ENCODE results near the gene PRRX1.

Gene PRRX1

DNA sequence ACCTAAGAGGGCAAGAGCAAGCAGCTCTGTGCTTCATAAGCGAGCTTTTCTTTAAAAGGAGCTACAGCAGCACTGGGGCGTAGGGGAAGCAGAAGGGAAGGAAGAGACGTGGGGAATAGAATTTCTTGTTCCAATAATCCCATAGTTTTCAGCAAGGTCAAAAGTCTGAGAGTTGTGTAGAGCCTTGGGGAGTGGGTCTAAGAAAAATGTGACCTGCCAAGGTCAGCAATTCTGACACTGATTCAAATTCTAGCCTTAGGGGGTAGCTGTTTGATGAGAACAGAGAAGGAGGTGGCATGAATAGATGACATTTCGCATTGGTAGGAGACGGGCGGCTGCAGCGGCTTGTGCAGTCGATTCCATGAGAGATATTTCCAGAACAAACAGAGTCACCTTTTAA, 22.4 kb downstream of the PRRX1 start:
- in situ Hi-C loops (cut with HindIII; ENCODE audit: low sequenced_read_pairs), result no loop called here

DNA sequence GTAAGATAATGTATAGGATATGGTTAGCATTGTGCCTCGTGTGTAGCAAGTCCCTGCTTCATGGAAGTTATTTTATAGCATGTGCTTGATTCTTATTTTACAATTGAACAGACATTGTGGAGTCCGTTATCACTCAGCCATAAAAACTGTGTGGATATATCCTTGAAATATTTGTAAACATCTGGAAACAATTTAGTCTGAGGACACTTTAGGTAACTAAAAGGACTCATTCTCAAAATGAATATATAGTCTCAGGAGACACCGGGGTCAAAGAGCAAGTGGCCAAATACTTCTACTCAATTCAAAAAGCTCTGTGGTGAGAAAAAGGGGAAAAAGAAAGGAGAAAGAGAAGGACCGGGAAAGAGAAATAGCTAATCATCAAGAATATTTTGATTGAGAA, 23.7 kb downstream of the PRRX1 start:
- in situ Hi-C loops (cut with HindIII; ENCODE audit: low sequenced_read_pairs), result no loop called here

DNA sequence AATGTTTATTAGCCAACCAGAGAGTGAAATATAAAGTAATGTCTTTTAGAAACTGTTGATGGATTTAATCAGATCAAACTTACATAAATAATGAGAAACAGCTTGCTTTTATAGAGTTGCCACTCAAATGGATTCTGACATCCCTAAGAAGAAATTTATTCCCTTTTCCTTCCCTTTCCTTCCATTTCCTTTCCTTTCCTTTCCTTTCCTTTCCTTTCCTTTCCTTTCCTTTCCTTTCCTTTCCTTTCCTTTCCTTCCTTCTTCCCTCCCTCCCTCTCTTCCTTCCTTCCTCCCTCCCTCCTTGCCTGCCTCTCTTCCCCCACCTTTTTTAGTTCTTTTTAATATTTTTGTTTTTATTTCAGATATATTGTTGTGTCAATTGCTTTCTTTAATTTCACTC, 27.3 kb downstream of the PRRX1 start:
- in situ Hi-C loops (cut with HindIII; ENCODE audit: low sequenced_read_pairs), result no loop called here

DNA sequence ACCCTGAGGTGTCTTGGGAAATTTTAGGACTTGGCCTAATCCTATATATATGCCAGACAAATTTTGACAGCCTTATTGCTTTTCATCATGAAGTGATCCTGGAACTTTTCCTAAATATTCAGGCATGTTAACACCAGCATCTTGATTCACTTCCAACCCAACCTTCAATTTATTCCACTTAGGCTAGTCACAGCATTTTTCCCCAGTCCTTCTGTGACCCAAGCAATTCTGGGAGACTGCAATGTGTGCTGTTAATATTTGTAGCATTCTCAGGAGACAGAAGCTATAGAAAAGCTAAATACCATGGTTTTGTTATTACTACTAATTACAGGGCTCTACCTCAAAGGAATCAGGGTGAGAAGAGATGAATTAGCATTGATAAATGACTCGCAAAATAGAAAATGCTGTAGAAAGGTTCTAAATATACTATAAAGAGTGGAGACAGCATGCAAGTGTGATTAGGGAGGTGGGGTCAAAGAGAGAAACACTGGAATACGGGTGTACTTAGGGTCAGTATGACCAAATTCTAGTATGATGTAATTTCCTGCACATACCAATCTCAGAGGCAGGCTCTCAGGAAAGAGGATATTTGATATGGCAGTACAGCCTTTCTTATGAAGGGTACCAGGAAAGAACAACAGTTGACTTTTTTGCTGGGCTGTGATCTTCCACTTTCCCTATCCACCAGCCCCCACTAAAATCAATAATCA, 29.1 kb downstream of the PRRX1 start:
- in situ Hi-C loops (cut with HindIII; ENCODE audit: low sequenced_read_pairs), result no loop called here

DNA sequence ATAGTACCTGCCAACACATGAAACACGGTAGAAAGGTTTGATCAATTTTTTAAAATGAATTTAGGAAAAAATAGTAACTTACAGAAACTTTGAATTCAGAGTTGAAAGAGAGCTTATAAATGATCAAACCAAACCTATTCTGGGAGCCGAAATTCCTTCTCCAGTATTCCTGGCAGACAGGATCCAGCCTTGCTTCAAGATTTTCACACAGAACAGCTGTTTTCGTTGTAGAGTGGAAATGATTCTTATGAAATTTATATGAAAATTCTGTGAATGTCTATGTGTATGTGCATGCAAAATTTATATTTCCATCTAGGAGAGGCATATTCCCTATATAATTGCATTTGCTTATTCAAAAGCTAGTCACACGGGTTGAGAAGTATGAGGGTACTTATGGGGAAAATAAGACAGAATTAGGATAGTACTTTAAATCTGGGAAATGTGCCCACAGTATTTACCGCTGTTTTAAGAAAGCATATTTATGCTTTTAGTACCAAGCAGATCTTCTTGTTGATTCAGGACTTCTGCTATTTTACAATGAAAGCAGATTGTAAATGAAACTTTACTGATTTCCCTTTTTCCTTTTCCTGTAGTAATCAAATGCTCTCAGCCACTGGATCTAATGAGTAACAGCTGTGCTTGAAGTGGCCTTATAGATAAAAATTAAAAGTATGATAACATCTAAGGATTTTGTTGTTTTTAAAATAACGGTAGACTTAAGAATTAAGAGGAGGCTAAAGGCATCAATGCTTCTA, 30.4 kb downstream of the PRRX1 start:
- in situ Hi-C loops (cut with HindIII; ENCODE audit: low sequenced_read_pairs), result no loop called here

DNA sequence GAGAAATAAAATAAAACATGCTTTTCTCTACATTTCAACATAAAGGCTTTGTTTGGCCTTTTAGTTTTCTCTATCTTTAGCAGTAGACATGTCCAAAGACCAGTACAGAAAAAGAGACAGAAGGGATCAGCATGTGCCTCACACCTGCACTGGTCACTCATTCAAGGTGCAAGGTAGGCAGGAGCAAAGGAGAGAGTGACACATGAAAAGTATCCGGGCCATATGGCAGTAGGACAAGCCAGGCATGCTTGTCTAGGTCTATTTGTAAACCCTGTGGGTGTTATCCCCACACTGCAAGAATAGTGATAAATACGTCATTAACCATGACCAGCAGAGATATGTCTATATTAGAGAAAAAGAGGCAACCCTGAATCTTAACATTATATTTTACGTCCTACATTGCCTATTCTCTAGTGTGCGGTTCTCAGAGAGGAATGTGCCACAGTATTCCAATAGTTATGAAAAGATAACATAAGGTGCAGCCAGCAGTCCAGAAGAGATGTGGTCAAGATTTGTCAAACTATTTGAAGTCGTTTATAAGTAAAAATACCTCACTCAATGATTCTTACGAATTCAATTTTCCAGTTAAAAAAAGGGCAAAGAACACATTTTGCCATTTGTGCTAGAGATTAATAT, 32.1 kb downstream of the PRRX1 start:
- in situ Hi-C loops (cut with HindIII; ENCODE audit: low sequenced_read_pairs), result no loop called here

DNA sequence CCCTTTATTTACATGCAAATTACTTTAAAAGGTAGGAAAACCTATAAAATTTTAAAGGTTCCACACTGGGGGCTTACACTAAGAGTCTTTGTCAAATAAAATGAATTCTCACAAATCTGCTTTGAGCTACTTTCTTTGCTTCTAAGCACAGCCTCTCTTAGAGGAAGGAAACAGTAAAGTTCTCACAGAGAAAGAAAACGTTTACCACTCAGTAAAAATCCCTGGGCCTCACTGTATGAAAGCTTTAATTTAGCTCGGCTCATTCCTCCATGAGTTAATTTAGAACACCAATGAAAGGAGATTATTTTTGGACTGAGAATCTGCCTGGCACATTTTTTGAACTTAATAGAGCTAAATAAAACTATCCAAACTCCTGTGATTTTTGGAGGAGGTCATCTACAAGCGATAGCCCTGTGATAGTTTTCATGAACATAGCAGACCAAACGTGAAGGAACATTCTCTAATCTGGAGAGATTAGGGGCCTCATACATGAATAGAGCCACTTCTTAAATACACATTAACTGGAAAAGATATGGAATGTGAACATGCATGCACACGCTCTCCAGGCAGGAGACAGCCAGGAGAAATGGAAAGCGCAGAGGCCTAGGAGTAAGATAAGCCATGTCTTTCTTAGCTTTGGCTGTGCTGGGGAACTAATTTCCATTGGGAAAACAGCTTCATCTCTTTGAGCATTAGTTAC, 32.8 kb downstream of the PRRX1 start:
- in situ Hi-C loops (cut with HindIII; ENCODE audit: low sequenced_read_pairs), result no loop called here

DNA sequence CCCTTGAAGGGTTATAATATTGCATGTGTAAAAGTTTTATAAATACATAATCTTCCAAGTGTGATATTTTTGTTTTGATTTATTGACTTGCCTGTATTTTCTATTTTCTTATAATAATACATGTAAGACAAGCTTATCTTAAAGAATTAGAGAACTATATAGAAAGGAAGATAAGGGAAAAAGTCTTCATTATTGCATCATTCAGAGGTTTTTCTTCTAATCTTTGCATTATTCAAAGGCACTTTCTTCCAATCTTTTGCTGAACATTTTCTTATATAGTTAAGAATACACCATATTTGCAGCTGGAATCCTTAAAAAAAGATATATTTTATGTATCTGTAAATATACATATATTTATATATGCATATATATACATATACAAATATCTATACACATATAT, 33.4 kb downstream of the PRRX1 start:
- in situ Hi-C loops (cut with HindIII; ENCODE audit: low sequenced_read_pairs), result no loop called here

DNA sequence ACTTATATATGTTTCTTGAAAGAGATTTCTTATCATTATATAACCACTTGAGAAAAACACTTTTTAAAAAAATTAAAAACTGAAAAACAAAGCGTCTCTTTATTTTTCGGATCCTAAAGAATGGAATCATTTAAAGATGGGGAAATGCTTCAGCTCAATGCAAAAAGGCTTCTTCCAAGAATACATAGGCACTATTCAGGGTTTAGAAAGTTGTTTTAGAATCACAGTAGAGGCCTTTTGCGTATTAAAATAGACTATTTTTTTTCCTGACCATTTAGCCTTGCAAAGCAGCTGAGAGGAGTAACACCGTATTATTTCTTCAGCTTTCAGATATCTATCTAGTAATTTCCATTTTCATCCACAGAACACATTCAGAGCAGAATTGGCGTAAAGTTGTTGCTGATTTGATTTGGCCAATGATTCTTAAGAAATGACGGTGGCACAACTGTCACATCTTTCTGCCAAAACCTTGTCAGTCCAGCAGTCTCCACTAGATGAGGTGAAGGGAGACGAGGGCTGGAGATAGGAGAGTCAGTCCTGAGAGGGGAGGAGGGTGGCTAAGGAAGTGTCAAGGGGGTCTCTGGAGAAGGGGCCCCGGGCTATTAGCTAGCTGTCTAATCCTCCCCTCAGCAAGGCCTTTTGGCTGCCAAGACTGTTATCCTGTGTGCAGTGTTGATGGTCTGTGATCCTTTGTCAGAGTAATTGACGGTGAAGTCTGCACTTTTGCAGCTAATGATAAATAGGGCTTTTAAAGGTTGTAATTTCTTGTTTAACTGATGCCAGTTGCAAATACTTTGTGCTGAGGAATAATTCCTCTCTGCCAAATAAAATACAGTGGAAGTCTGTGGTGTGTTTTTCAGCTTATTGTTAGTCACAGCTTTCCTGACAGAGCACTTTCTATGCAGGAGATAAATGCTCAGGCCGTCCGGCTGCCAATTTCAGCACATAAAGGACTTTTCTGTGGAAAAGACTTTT, 34.7 kb downstream of the PRRX1 start:
- in situ Hi-C loops (cut with HindIII; ENCODE audit: low sequenced_read_pairs), result no loop called here

DNA sequence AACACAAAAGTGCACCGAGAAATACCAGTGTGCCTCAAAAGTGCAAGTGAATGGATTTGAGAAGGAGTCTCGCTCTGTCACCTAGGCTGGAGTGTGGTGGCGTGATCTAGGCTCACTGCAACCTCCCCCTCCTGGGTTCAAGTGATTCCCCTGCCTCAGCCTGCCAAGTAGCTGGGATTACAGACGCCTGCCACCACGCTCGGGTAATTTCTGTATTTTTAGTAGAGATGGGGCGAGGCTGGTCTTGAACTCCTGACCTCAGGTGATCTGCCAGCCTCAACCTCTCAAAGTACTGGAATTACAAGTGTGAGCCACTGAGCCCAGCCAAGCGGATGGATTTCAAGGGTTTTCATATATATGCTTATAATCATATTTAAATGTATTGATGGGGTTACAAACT, 35.8 kb downstream of the PRRX1 start:
- in situ Hi-C loops (cut with HindIII; ENCODE audit: low sequenced_read_pairs), result no loop called here

DNA sequence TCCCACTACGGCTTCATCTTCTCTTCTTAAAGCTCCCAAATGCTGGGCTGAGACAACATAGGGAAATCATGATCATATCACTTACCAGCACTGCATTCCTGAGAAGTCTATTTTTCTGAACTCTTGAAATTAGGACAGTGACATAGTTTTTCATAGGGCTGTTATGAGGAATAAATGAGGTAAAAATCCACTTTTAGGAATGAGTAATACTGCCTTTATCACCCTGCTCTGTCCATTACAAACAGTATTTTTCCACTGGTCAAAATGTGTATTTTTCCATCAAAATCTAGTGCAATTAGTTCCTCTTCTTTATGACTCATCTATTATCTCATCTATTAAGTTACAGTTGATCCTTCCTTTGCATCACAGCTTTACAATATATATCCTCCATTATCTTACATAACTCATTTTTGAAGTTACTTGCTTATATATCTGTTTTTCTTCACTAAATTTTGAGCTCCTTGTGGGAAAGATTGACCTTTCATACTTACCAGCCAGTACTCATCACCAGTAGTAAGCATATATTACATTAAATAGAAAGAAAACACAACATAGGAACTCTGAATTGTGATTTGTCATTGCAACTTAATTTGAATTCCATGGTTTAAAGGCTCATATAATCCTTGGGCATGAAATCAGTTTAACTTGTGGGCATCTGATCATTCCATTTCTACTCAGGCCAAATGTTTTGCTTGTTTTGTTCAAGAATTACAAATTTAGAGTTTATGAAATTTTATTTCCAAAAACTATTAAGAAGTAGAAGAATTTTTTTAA, 37.1 kb downstream of the PRRX1 start:
- in situ Hi-C loops (cut with HindIII; ENCODE audit: low sequenced_read_pairs), result no loop called here

DNA sequence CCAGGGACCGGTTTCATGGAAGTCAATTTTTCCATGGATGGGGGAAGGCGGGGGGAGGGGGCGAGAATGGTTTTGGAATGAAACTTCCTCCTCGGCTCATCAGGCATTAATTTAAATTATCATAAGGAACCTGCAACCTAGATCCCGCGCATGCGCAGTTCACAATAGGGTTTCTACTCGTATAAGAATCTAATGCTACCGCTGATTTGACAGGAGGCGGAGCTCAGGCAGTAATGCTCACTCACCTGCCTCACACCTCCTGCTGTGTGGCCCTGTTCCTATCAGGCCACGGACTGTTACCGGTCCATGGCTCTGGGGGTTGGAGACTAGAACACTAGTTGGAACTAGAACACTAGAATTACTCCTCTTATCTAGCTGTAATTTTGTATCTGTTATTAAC, 38.0 kb downstream of the PRRX1 start:
- in situ Hi-C loops (cut with HindIII; ENCODE audit: low sequenced_read_pairs), result no loop called here

DNA sequence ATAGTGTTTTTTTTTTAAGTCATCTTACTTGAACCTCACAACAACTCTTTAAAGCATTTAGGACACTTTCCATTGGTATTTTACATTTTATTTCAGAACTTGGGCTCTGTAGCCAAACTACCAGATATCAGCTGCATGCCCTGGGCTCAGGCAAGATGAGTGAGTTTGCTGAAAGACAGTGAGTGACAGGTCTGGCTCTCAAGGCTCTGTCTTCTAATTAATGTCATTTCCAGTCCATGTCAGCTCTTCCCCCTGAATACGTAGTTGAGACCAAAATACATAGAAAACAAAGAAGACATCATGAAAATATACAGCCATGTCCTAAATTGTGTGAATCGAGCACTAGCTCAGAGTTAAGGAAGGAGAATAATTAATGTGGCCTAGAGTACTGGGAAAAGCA, 39.7 kb downstream of the PRRX1 start:
- in situ Hi-C loops (cut with HindIII; ENCODE audit: low sequenced_read_pairs), result no loop called here

DNA sequence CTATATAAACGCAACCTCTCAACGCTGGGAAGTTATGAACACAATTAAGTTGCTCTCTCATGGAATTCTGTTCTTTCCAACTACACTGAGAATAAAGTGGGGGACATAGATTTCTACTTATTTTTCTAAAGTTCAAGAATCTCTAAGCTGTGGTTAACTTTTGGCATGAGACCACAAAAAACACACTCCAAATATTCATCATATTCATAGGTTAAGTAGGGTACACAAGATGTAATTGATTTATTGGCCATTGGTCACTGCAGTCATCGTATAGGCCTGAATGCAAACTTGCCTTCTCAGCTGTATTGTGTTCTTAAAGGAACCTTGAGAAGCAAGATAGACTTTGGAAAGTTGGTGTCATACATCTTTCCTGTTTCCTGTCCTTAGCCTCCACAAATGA, 40.3 kb downstream of the PRRX1 start:
- in situ Hi-C loops (cut with HindIII; ENCODE audit: low sequenced_read_pairs), result no loop called here

DNA sequence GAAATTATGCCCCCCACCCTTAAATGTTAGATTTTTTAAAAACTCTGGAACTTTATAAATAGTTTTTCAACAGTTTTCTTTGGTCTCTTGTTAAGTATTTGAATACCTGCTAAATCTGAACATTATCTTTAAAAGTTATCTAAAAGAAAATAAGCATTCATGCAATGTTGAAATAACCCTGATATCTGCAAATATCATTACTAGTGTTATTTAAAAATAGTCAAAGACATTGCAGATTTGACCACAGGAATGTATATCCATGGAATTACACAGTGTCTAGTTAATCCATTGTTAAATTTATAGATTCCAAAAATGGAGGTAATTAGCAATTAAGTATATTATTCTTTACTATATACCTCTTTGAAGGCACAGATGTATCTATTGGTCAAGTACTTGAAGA, 42.0 kb downstream of the PRRX1 start:
- in situ Hi-C loops (cut with HindIII; ENCODE audit: low sequenced_read_pairs), result no loop called here

DNA sequence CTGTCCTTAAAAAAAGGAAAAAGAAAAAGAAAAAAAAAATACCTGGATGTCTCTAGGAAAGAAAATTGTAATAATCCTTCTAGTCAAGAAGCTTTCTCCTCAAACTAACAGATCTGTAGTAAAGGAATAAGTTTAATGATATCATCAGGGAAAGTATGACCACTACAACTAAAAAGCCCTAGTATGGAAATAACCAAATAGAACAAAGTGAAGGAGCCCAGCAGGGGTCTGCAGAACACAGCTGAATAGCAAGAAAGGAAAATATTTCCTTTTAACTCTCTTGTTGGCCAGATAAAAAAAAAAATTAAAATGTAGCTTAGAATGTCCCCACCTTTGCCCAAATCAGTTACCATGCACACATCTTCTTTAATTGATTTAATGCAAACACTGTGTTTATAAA, 43.2 kb downstream of the PRRX1 start:
- in situ Hi-C loops (cut with HindIII; ENCODE audit: low sequenced_read_pairs), result no loop called here

DNA sequence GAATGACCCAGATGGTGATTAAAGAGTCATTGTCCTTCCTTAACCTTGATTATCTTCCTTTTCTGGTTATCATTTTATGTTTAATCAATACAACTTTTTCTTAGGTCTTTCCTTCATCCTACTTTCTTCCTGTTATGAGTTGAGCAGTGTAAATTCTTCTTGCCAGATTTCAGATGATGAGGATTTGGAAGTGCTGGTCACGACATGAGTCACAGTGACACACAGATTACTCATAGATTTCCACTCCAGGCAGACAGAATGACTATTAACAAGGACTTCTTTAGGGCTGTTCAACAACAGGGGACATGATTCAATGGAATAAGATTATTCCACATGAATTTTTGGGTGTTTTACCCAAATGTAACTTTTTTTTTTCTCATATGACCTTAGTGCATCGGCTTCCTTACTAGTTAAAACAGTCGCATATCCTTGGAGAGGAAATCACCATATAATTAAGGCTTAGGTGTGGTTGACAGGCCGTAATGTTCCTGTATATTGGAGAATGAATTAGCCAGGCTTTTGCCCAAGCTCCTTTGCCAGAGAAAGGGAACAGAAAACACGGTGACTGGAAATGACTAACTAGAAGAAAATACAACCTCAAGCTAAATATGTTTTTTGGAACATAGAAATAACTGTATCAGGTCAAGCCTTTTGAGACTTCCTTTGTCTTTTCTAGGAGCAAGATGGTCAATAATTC, 44.2 kb downstream of the PRRX1 start:
- in situ Hi-C loops (cut with HindIII; ENCODE audit: low sequenced_read_pairs), result no loop called here

DNA sequence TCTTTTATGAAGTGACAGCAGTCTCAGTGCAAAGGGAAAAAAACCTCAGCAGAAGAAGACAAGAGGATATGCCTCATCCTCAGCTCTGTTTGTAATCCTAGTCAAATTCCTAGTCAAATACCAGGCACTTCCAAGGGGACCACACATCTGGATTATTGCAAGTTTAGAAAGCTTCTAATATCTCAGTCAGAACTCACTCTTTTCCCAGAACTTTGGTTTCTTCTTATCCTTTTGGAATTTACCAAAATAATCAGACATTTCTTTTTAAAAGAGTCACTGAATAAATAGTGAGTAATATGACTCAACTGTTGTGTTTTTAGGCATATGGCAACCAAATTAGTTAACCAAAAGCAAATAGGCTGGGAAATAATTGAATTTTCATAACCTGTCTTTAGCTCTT, 47.8 kb downstream of the PRRX1 start:
- in situ Hi-C loops (cut with HindIII; ENCODE audit: low sequenced_read_pairs), result no loop called here

DNA sequence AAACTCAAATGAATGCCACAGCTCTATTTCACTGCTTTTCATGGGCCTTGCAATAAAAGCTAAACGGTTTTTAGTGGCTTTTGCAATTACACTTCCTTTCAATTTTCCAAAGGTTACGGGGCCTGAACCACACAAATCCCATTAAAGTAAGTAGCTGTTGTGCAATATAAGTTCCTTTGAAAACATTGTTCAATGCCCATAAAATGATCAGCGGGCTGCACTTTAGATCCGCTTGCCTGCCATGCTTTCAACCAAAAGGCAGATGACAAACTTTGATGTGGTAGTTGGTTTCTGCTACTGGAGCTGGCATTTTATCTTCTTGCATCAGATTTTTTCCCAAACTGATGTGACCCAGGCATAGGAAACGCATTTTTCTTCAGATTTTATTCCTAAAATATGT, 50.2 kb downstream of the PRRX1 start:
- in situ Hi-C loops (cut with HindIII; ENCODE audit: low sequenced_read_pairs), result no loop called here

Measured in DLD1 (cell line).